ENCODE measurements around the gene SCN7A. TPM values are rescaled to one million over a fixed set of nuclear protein-coding genes. Genes with fewer than 3 reads are reported as not detected.
A peak's percentile ranks its signal among the peaks of the same experiment; 100 is the strongest.

The SCN7A gene
- under 0.01 TPM for total RNA-seq

GRCh38 chr2:166494140-166494624, at the start of gene SCN7A:
Gene SCN7A (minus strand): TSS chr2:166494249. CDS start chr2:166477696, 16,553 bp downstream.
- DNase-seq (ENCODE audit: low read depth in 2 of 3, low spot score in 2 of 3), result peak in 1 of 3 donors; percentile 1

GRCh38 chr2:166539340-166540162, 45.5 kb upstream of the SCN7A start:
- DNase-seq (ENCODE audit: low read depth in 2 of 3, low spot score in 2 of 3), result peak in 2 of 3 donors; percentile 50 to 82

GRCh38 chr2:166536111-166536510, 42.1 kb upstream of the SCN7A start:
- no peak for DNase-seq (ENCODE audit: low read depth in 2 of 3, low spot score in 2 of 3)

GRCh38 chr2:166521155-166521554, 27.1 kb upstream of the SCN7A start:
- no peak for DNase-seq (ENCODE audit: low read depth in 2 of 3, low spot score in 2 of 3)

- no peak for DNase-seq (ENCODE audit: low read depth in 2 of 3, low spot score in 2 of 3)
These were observed 26.6 kb upstream of the SCN7A start for GRCh38 chr2:166520604-166521003.

- no peak for DNase-seq (ENCODE audit: low read depth in 2 of 3, low spot score in 2 of 3)
These were observed 25.4 kb upstream of the SCN7A start for GRCh38 chr2:166519391-166519962.

- no peak for DNase-seq (ENCODE audit: low read depth in 2 of 3, low spot score in 2 of 3)
These were observed 24.8 kb upstream of the SCN7A start for GRCh38 chr2:166518634-166519390.

- DNase-seq (ENCODE audit: low read depth in 2 of 3, low spot score in 2 of 3), result no peak
These were observed 23.5 kb upstream of the SCN7A start for GRCh38 chr2:166517533-166518061.

- DNase-seq (ENCODE audit: low read depth in 2 of 3, low spot score in 2 of 3), result peak in 2 of 3 donors; percentile 12 to 37
These were observed 22.8 kb upstream of the SCN7A start for GRCh38 chr2:166516712-166517303.

- no peak for DNase-seq (ENCODE audit: low read depth in 2 of 3, low spot score in 2 of 3)
These were observed 19.9 kb upstream of the SCN7A start for GRCh38 chr2:166513952-166514351.

GRCh38 chr2:166499281-166499680, 5.2 kb upstream of the SCN7A start:
- DNase-seq (ENCODE audit: low read depth in 2 of 3, low spot score in 2 of 3), result no peak

- DNase-seq (ENCODE audit: low read depth in 2 of 3, low spot score in 2 of 3), result peak in 1 of 3 donors; percentile 53
These were observed 2.6 kb downstream of the SCN7A start for GRCh38 chr2:166491461-166491860.

GRCh38 chr2:166487171-166487570, 6.9 kb downstream of the SCN7A start:
- DNase-seq (ENCODE audit: low read depth in 2 of 3, low spot score in 2 of 3), result no peak

GRCh38 chr2:166485558-166486178, 8.4 kb downstream of the SCN7A start:
- no peak for DNase-seq (ENCODE audit: low read depth in 2 of 3, low spot score in 2 of 3)

GRCh38 chr2:166472332-166472731, 21.7 kb downstream of the SCN7A start:
- no peak for DNase-seq (ENCODE audit: low read depth in 2 of 3, low spot score in 2 of 3)

- DNase-seq (ENCODE audit: low read depth in 2 of 3, low spot score in 2 of 3), result no peak
These were observed 25.7 kb downstream of the SCN7A start for GRCh38 chr2:166468124-166469024.

GRCh38 chr2:166464187-166464586, 29.9 kb downstream of the SCN7A start:
- no peak for DNase-seq (ENCODE audit: low read depth in 2 of 3, low spot score in 2 of 3)

GRCh38 chr2:166463640-166464039, 30.4 kb downstream of the SCN7A start:
- no peak for DNase-seq (ENCODE audit: low read depth in 2 of 3, low spot score in 2 of 3)

- no peak for DNase-seq (ENCODE audit: low read depth in 2 of 3, low spot score in 2 of 3)
These were observed 35.4 kb downstream of the SCN7A start for GRCh38 chr2:166458674-166459073.

Data from hematopoietic multipotent progenitor cell (in vitro differentiated cells).